ENCODE data around the gene MCC.

The MCC gene

DNA sequence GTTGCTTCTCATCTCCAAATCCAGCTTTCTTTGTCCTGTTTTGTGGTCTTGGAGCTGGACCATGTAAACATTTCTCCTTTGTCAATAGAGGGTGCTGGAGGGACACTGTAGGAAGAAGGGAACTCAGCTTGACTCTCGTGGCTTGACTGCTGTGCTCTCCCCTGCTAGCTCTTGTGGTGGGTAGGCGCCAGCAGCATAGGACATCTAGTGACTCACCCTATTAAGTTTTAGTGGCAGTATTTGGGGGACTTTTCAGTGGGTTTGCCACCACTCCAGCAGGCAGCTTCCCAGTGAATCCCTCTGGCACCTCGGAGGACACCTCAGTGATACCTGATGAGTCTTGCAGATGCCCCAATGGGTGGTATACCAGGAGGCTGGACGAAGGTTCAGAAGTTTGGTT, 151.3 kb downstream of the MCC start:
- Histone ChIP-seq H3K27ac (ENCODE audit: insufficient read depth, low read depth, low read length, poor library complexity, severe bottlenecking) (no peak overlapping the region), H3K36me3 (ENCODE audit: control insufficient read depth, insufficient read depth, low read length) (no peaks in the 10 kb centered on the region), H3K9me3 (ENCODE audit: control insufficient read depth, low read length) (no peaks in the 10 kb centered on the region), H3K4me1 (ENCODE audit: control insufficient read depth, insufficient read depth, low read length) (no peaks in the 10 kb centered on the region), H3K4me3 (ENCODE audit: insufficient read depth, low read depth, low read length) (no peak overlapping the region), H3K27me3 (ENCODE audit: control insufficient read depth, insufficient read depth, low read length, poor library complexity, severe bottlenecking) (no peaks in the 10 kb centered on the region)
- 71 to 80% methylated on average over 4 of the region's 4 CpGs for WGBS, 2 experiments

DNA sequence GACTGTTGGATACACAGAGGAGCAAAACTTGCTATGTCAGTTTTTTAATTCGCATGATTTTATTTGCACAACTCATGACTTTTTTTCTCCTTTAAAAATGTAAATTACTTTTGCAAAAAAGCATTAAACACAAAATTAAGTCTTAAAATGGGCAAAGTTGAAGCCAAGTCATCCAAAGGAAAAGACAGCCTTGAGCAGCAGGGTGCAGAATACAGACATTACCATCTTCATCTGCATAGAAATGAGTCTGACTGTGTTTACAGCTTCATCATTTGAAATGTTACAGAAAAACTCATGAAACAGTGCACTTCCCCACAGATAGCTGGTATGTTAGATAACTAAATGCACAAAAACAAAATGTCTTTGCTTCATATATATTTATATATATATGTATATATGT, 154.8 kb downstream of the MCC start:
- H3K4me1 ChIP-seq (ENCODE audit: control insufficient read depth, insufficient read depth, low read length): no peaks in the 10 kb centered on the region
- 100% methylated on average over 1 of the region's 1 CpG; no CpG with 5 or more reads in 1 of the 2 experiments for WGBS, 2 experiments

DNA sequence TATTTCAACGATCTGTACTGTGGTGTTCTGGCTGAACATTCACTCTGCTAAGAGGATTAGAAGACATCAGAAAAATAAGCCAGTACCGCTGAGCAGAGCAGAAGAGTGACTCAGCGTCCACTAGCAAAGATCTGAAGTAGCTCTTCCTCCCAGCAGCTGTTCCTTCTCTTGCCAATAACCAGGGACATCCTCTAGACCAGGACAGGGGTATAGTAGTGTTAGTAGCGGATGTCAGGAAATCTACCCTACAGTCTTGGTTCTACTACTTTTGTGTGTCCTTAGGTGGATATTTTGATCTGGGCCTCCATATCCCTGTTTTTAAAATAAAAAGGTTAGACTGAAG, 157.1 kb downstream of the MCC start:
- Histone ChIP-seq H3K36me3 (ENCODE audit: control insufficient read depth, insufficient read depth, low read length) (no peaks in the 10 kb centered on the region), H3K4me1 (ENCODE audit: control insufficient read depth, insufficient read depth, low read length) (no peaks in the 10 kb centered on the region), H3K9me3 (ENCODE audit: control insufficient read depth, low read length) (no peaks in the 10 kb centered on the region), H3K27me3 (ENCODE audit: control insufficient read depth, insufficient read depth, low read length, poor library complexity, severe bottlenecking) (no peaks in the 10 kb centered on the region), H3K4me3 (ENCODE audit: insufficient read depth, low read depth, low read length) (no peak overlapping the region), H3K27ac (ENCODE audit: insufficient read depth, low read depth, low read length, poor library complexity, severe bottlenecking) (no peak overlapping the region)
- 95 to 97% methylated on average over 4 of the region's 4 CpGs for WGBS, 2 experiments

More for the DNA sequence above, 154.8 kb downstream of the MCC start:
- Histone ChIP-seq H3K27ac (ENCODE audit: insufficient read depth, low read depth, low read length, poor library complexity, severe bottlenecking) (no peak overlapping the region), H3K27me3 (ENCODE audit: control insufficient read depth, insufficient read depth, low read length, poor library complexity, severe bottlenecking) (no peaks in the 10 kb centered on the region), H3K36me3 (ENCODE audit: control insufficient read depth, insufficient read depth, low read length) (no peaks in the 10 kb centered on the region), H3K9me3 (ENCODE audit: control insufficient read depth, low read length) (no peaks in the 10 kb centered on the region), H3K4me3 (ENCODE audit: insufficient read depth, low read depth, low read length) (no peak overlapping the region)

DNA sequence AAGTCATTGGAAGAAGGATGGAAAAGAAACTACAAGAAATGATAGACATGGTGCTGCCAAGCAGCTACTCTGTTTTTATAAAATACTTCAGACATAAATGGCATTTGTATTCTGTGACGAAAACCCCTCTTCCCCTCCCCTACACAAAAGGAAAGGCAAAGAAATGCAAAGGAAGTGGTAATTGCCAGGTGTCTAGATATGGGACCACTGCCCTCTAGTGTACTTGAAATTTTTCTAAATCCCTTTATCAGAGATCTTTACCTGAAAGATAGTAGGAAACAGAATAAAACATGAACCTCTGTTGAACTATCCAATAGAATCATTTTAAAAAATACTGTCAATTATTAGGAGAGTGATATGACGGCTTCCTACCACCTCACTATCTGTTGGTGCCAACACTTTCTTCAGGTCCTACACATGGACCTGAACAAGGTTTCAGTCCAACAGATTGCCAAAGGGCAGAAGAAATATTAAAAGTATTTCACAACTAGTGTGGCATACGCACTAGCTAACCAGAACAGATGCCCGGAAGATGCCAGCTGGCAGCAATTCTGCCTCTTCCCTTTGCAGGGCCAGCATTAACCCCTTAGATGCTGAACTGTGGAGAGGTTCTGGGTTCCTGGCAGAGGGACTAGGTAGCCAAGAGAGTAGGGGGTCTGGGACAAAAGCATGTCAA, 157.6 kb downstream of the MCC start:
- 83 to 89% methylated on average over 3 of the region's 4 CpGs for WGBS, 2 experiments
- H3K4me1 ChIP-seq (ENCODE audit: control insufficient read depth, insufficient read depth, low read length): no peaks in the 10 kb centered on the region
- no peaks in the 10 kb centered on the region for H3K9me3 ChIP-seq (ENCODE audit: control insufficient read depth, low read length)
- H3K4me3 ChIP-seq (ENCODE audit: insufficient read depth, low read depth, low read length): no peak overlapping the region
- no peaks in the 10 kb centered on the region for H3K27me3 ChIP-seq (ENCODE audit: control insufficient read depth, insufficient read depth, low read length, poor library complexity, severe bottlenecking)
- no peaks in the 10 kb centered on the region for H3K36me3 ChIP-seq (ENCODE audit: control insufficient read depth, insufficient read depth, low read length)
- H3K27ac ChIP-seq (ENCODE audit: insufficient read depth, low read depth, low read length, poor library complexity, severe bottlenecking): no peak overlapping the region

DNA sequence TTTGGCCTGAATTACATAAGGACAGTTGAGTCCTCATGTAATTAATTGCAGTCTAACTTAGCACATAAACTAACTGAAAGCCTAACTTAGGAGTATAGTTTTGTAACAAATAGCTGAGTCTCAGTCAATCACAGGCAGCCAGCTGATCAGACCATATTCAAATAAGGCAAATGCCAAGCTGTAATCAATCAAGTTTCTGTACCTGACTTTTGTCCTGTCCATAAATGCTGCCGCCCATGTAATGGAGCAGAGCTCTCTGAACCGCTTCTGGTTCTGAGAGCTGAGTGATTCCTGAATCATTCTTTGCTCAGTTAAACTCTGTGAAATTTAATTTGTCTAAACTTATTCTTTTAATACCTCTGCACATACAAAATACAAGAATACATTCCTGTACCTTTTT, 158.3 kb downstream of the MCC start:
- H3K4me3 ChIP-seq (ENCODE audit: insufficient read depth, low read depth, low read length): no peak overlapping the region
- no peaks in the 10 kb centered on the region for H3K36me3 ChIP-seq (ENCODE audit: control insufficient read depth, insufficient read depth, low read length)
- H3K27me3 ChIP-seq (ENCODE audit: control insufficient read depth, insufficient read depth, low read length, poor library complexity, severe bottlenecking): no peaks in the 10 kb centered on the region
- no peak overlapping the region for H3K27ac ChIP-seq (ENCODE audit: insufficient read depth, low read depth, low read length, poor library complexity, severe bottlenecking)
- H3K4me1 ChIP-seq (ENCODE audit: control insufficient read depth, insufficient read depth, low read length): no peaks in the 10 kb centered on the region
- 45 to 48% methylated on average over 2 of the region's 2 CpGs for WGBS, 2 experiments
- no peaks in the 10 kb centered on the region for H3K9me3 ChIP-seq (ENCODE audit: control insufficient read depth, low read length)

DNA sequence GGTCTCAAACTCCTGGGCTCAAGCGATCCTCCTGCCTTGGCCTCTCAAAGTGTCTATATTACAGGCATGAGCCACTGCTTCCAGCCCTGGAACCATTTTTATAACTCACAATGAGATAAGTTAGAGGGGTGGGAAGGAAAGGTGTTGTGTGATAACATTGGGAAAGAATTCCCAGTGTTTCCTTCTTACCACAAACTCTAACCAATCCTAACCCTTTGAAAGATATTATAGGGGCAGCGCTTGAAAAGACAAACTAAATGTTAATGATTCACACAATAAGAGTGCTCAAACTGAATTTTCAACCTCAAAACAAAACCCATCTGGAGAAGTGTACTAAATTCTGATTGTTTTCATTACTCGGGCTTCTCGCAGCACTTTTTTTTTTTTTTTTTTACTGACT, 163.2 kb downstream of the MCC start:
- no peaks in the 10 kb centered on the region for H3K9me3 ChIP-seq (ENCODE audit: control insufficient read depth, low read length)
- H3K4me1 ChIP-seq (ENCODE audit: control insufficient read depth, insufficient read depth, low read length): no peaks in the 10 kb centered on the region
- WGBS, 2 experiments: 93% methylated on average over 4 of the region's 4 CpGs
- H3K4me3 ChIP-seq (ENCODE audit: insufficient read depth, low read depth, low read length): no peak overlapping the region
- no peak overlapping the region for H3K27ac ChIP-seq (ENCODE audit: insufficient read depth, low read depth, low read length, poor library complexity, severe bottlenecking)
- H3K36me3 ChIP-seq (ENCODE audit: control insufficient read depth, insufficient read depth, low read length): no peaks in the 10 kb centered on the region
- no peaks in the 10 kb centered on the region for H3K27me3 ChIP-seq (ENCODE audit: control insufficient read depth, insufficient read depth, low read length, poor library complexity, severe bottlenecking)

DNA sequence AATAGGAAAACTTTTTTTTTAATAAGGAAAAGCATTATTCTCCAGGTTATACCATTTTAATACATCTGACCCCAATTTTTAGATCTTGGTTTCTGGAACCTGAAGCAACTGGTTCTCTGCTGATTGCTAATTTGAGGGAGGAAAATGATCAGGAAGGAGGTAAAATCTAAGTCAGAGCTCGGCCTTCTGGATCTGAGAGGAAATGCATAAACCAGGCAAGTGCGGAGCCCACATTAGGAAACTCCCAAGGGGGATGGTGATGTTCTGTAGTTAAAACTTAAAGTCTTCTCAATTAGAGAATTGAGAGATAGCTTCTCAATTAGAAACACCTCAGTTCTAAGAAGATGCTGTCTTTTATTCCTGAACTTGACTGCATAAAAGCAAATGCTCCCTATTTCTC, 167.0 kb downstream of the MCC start:
- no peaks in the 10 kb centered on the region for H3K9me3 ChIP-seq (ENCODE audit: control insufficient read depth, low read length)
- no peak overlapping the region for H3K4me3 ChIP-seq (ENCODE audit: insufficient read depth, low read depth, low read length)
- no peaks in the 10 kb centered on the region for H3K27me3 ChIP-seq (ENCODE audit: control insufficient read depth, insufficient read depth, low read length, poor library complexity, severe bottlenecking)
- H3K27ac ChIP-seq (ENCODE audit: insufficient read depth, low read depth, low read length, poor library complexity, severe bottlenecking): no peak overlapping the region
- H3K4me1 ChIP-seq (ENCODE audit: control insufficient read depth, insufficient read depth, low read length): no peaks in the 10 kb centered on the region
- whole genome bisulfite sequencing, 2 experiments: 85 to 97% methylated on average over 2 of the region's 2 CpGs
- no peaks in the 10 kb centered on the region for H3K36me3 ChIP-seq (ENCODE audit: control insufficient read depth, insufficient read depth, low read length)

DNA sequence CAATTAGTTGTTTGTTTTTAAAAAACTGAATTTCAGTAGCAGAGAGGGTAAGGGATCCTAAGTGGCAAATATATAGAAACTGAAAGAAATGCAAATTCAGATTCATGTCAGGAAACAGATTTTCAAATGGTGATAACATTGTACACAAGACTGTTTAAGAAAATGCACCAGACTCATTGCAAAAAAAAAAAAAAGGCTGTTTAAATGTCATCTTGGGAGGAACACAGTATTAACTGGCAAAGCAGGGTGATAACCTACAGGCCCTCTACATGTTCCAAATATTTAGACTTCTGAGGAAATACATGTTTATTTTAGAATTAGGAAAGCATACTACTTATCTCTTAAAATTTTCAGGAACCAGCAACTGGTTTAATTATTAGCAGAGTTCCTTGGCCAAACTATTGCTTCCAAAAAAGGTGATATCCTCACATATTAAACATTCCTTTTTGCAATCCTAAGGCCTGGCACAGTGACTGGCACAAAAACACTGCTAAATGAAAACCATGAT, 167.9 kb downstream of the MCC start:
- Histone ChIP-seq H3K4me3 (ENCODE audit: insufficient read depth, low read depth, low read length) (no peak overlapping the region), H3K9me3 (ENCODE audit: control insufficient read depth, low read length) (no peaks in the 10 kb centered on the region), H3K4me1 (ENCODE audit: control insufficient read depth, insufficient read depth, low read length) (no peaks in the 10 kb centered on the region), H3K27ac (ENCODE audit: insufficient read depth, low read depth, low read length, poor library complexity, severe bottlenecking) (no peak overlapping the region), H3K27me3 (ENCODE audit: control insufficient read depth, insufficient read depth, low read length, poor library complexity, severe bottlenecking) (no peaks in the 10 kb centered on the region), H3K36me3 (ENCODE audit: control insufficient read depth, insufficient read depth, low read length) (no peaks in the 10 kb centered on the region)

DNA sequence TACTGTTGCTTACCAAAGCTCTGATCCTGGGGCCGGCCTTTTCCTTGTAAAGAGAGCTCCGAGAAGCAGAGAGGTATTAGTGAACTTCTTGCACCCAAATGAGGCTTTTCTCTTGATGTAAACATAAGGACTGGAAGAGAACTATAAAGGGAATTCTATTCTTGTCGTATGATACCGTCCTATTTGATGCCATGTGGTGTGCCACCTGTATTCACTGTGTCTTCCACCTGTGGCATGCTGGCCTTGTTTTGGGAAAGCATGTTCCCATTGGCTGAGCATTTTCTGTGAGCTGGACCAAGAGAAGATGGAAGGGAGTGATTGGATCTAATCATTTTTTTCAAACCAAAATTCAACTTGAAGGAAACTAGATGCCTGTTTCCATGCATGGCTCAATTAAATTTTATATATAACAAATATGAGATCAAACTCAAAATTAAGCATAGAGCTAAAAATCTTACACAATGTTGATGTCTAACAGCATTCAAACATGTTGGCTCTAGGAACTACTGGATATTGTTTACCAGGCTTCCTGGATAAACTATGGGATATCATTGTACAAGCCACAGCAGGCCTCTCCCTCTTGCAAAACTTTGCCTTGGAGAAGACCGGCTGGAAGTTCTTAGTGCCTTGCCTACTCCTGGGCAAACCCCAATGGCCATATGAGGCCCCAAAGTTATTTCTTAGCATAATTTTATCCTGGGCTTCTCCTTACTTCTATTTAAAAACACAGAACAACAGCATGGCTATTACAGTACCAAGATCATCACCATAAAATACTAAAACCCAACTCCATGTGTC, 168.8 kb downstream of the MCC start:
- no peak overlapping the region for H3K27ac ChIP-seq (ENCODE audit: insufficient read depth, low read depth, low read length, poor library complexity, severe bottlenecking)
- no peaks in the 10 kb centered on the region for H3K36me3 ChIP-seq (ENCODE audit: control insufficient read depth, insufficient read depth, low read length)
- no peaks in the 10 kb centered on the region for H3K9me3 ChIP-seq (ENCODE audit: control insufficient read depth, low read length)
- no peak overlapping the region for H3K4me3 ChIP-seq (ENCODE audit: insufficient read depth, low read depth, low read length)
- H3K4me1 ChIP-seq (ENCODE audit: control insufficient read depth, insufficient read depth, low read length): no peaks in the 10 kb centered on the region
- no peaks in the 10 kb centered on the region for H3K27me3 ChIP-seq (ENCODE audit: control insufficient read depth, insufficient read depth, low read length, poor library complexity, severe bottlenecking)
- 79 to 84% methylated on average over 5 of the region's 5 CpGs for WGBS, 2 experiments

DNA sequence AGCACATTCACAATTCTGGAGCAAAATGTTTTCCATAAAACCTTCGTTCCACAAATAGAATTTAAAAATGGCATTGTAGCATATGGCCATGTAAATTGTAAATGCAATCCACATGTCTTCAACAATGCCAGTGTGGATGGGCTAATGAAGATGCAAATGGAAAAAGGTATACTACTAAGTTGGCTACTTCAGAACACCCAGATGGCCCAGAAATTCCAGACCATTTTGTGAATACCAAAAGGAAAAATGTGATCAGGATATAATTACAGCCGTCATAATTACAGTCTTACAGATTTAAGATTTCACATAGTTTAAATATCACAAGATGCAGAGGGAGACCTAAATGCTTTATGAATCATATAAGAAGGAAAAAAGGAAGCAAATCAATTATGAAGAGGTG, 170.6 kb downstream of the MCC start:
- Histone ChIP-seq H3K4me1 (ENCODE audit: control insufficient read depth, insufficient read depth, low read length) (no peaks in the 10 kb centered on the region), H3K27me3 (ENCODE audit: control insufficient read depth, insufficient read depth, low read length, poor library complexity, severe bottlenecking) (no peaks in the 10 kb centered on the region), H3K27ac (ENCODE audit: insufficient read depth, low read depth, low read length, poor library complexity, severe bottlenecking) (no peak overlapping the region), H3K9me3 (ENCODE audit: control insufficient read depth, low read length) (no peaks in the 10 kb centered on the region), H3K4me3 (ENCODE audit: insufficient read depth, low read depth, low read length) (no peak overlapping the region), H3K36me3 (ENCODE audit: control insufficient read depth, insufficient read depth, low read length) (no peaks in the 10 kb centered on the region)
- WGBS, 2 experiments: 100% methylated on average over 2 of the region's 2 CpGs; no CpG with 5 or more reads in 1 of the 2 experiments

Data from ectodermal cell (in vitro differentiated cells).